HepG2 (cell line): ENCODE results near the gene TMEM100. TPM values are rescaled to one million over a fixed set of nuclear protein-coding genes. Genes with fewer than 3 reads are reported as not detected.

Source experiments
- ATAC-seq: fragments of 200-7000 bp; cut with Tn5 transposase; 3 replicates; pipeline ENCODE4 v1.9.1; 2020; ENCODE audit warnings: mild to moderate bottlenecking, moderate library complexity
- BruUV-seq: library from RNA; stranded (reverse); fragments of 400-500 nt; replicated peaks from 2 replicates; lab custom pipeline; 2021; lab: Mats Ljungman, UMichigan
- CTCF ChIA-PET: fragments of 300-600 bp; formaldehyde crosslinking; extraction: SDS; loops from one replicate; lab custom pipeline; 2021; ENCODE audit warnings: low total read pairs, inconsistent platforms, low intra/inter-chr PET ratio; lab: Yijun Ruan, JAX
- POLR2A ChIA-PET: fragments of 350-600 bp; sonication (Branson Sonifier 250); formaldehyde crosslinking; loops from one replicate; lab custom pipeline; 2020; ENCODE audit warnings: antibody characterized with exemption, inconsistent platforms; lab: Yijun Ruan, JAX
- DNase-seq: peaks from one replicate; pipeline ENCODE4 v3.0.0-alpha.2; 2015; ENCODE audit warnings: low spot score
- FAIRE-seq: peaks from 3 replicates; lab custom pipeline; 2011; peaks lifted over from hg19 to GRCh38; lab: Jason Lieb, UNC
- H2AFZ ChIP-seq: one replicate; pipeline ENCODE4 v1.6.1; 2011; ENCODE audit warnings: low read length, inconsistent platforms
- H3K27ac ChIP-seq: fragments of 300-600 bp; 3 replicates; pipeline ENCODE4 v1.8.0; 2011; ENCODE audit warnings: mixed run types, mild to moderate bottlenecking, mixed read lengths, low read length, inconsistent platforms; ENCODE audit not compliant: insufficient read depth; ENCODE audit errors: extremely low read length
- H3K27me3 ChIP-seq, 2 experiments: fragments of 200-600 bp in 1 of 2; 2 replicates in 1 of 2; 3 replicates in 1 of 2; pipeline versions ENCODE4 v1.6.0 to v1.8.0; 2011; ENCODE audit warnings: low read length in 2 of 2, mild to moderate bottlenecking in 2 of 2, moderate library complexity in 2 of 2, inconsistent platforms in 1 of 2; ENCODE audit not compliant: insufficient read depth in 2 of 2, control insufficient read depth in 1 of 2
- H3K36me3 ChIP-seq, 2 experiments: fragments of 200-600 bp in 1 of 2; replicated peaks in 1 of 2; 2 replicates in 1 of 2; 3 replicates in 1 of 2; pipeline versions ENCODE4 v1.5.1 to v1.8.0; 2011; ENCODE audit warnings: low read length in 2 of 2, inconsistent platforms in 1 of 2; ENCODE audit not compliant: insufficient read depth in 2 of 2, control insufficient read depth in 1 of 2
- H3K4me1 ChIP-seq: 2 replicates; pipeline ENCODE4 v1.5.1; 2012; ENCODE audit warnings: low read length, inconsistent platforms; ENCODE audit not compliant: insufficient read depth
- H3K4me2 ChIP-seq: 2 replicates; pipeline ENCODE4 v1.6.0; 2011; ENCODE audit warnings: low read depth, low read length, inconsistent platforms
- H3K4me3 ChIP-seq, 3 experiments: fragments of 200-600 bp in 1 of 3; sonication (generic), shearing (Covaris generic) in 1 of 3; replicated peaks in 1 of 3; 2 replicates each; pipeline ENCODE4 v1.5.1; 2011 to 2016; ENCODE audit warnings: low read length in 3 of 3, inconsistent platforms in 2 of 3, low read depth in 2 of 3, mild to moderate bottlenecking in 2 of 3, control low read depth in 1 of 3, mixed read lengths in 1 of 3; ENCODE audit not compliant: insufficient read depth in 1 of 3
- H3K79me2 ChIP-seq: one replicate; pipeline ENCODE4 v1.6.1; 2011; ENCODE audit warnings: low read length, inconsistent platforms; ENCODE audit not compliant: insufficient read depth
- H3K9ac ChIP-seq: 2 replicates; pipeline ENCODE4 v1.6.0; 2011; ENCODE audit warnings: mild to moderate bottlenecking, low read depth, low read length, inconsistent platforms; ENCODE audit not compliant: insufficient read depth
- H3K9me3 ChIP-seq: 2 replicates; pipeline ENCODE4 v1.5.1; 2012; ENCODE audit warnings: mild to moderate bottlenecking, low read length
- H4K20me1 ChIP-seq: 2 replicates; pipeline ENCODE4 v1.6.0; 2011; ENCODE audit warnings: inconsistent platforms, mild to moderate bottlenecking, low read length, moderate library complexity; ENCODE audit not compliant: insufficient read depth
- FOXO1 ChIP-seq: sonication (generic); formaldehyde crosslinking; IDR thresholded peaks from 2 replicates; pipeline ENCODE4 v1.4.0; 2020; ENCODE audit warnings: missing genetic modification reagents
- HHEX ChIP-seq: IDR thresholded peaks from 2 replicates; pipeline ENCODE4 v1.6.1; 2016; ENCODE audit warnings: control low read depth
- MATR3 ChIP-seq: sonication (generic); formaldehyde crosslinking; IDR thresholded peaks from 2 replicates; pipeline ENCODE4 v1.4.0; 2020; ENCODE audit warnings: missing genetic modification reagents
- NR2C2 ChIP-seq: sonication (generic); formaldehyde crosslinking; IDR thresholded peaks from 2 replicates; pipeline ENCODE4 v1.4.0; 2020; ENCODE audit warnings: missing genetic modification reagents, mild to moderate bottlenecking, moderate library complexity, borderline replicate concordance
- PAF1 ChIP-seq: IDR thresholded peaks from 2 replicates; pipeline ENCODE4 v1.6.1; 2016; ENCODE audit warnings: missing genetic modification reagents, missing compliant biosample characterization
- REST ChIP-seq, 2 experiments: IDR thresholded peaks; 2 replicates each; pipeline ENCODE4 v1.6.1; 2011 to 2012; ENCODE audit warnings: low read length in 2 of 2, borderline replicate concordance in 1 of 2, low read depth in 1 of 2, mild to moderate bottlenecking in 1 of 2, moderate library complexity in 1 of 2
- SRF ChIP-seq: IDR thresholded peaks from 2 replicates; pipeline ENCODE4 v1.6.1; 2011; ENCODE audit warnings: mild to moderate bottlenecking, low read depth, low read length, moderate library complexity
- XRCC5 ChIP-seq: fragments of 200-400 bp; formaldehyde crosslinking; optimal IDR thresholded peaks from 2 replicates; pipeline ENCODE3; 2017; ENCODE audit warnings: mild to moderate bottlenecking, low read length
- ZBTB2 ChIP-seq: sonication (generic); formaldehyde crosslinking; IDR thresholded peaks from 2 replicates; pipeline ENCODE4 v1.8.0; 2022; ENCODE audit warnings: low read depth, missing genetic modification reagents
- ZHX1 ChIP-seq: sonication (generic); formaldehyde crosslinking; IDR thresholded peaks from 2 replicates; pipeline ENCODE4 v1.8.1; 2022; ENCODE audit warnings: low read depth, mild to moderate bottlenecking, missing genetic modification reagents
- ZNF224 ChIP-seq: sonication (generic); formaldehyde crosslinking; IDR thresholded peaks from 2 replicates; pipeline ENCODE4 v1.5.0; 2020; ENCODE audit warnings: mild to moderate bottlenecking, missing genetic modification reagents
- ZNF253 ChIP-seq: sonication (generic); formaldehyde crosslinking; IDR thresholded peaks from 2 replicates; pipeline ENCODE4 v1.8.0; 2022; ENCODE audit warnings: mild to moderate bottlenecking, missing genetic modification reagents, borderline replicate concordance
- ZNF639 ChIP-seq: conservative IDR thresholded peaks from 2 replicates; pipeline ENCODE4 v1.6.1; 2018; ENCODE audit warnings: missing genetic modification reagents
- ZNF761 ChIP-seq: sonication (generic); formaldehyde crosslinking; conservative IDR thresholded peaks from 2 replicates; pipeline ENCODE4 v1.4.0; 2020; ENCODE audit warnings: mild to moderate bottlenecking, missing genetic modification reagents
- ZNF816 ChIP-seq: sonication (generic); formaldehyde crosslinking; IDR thresholded peaks from 2 replicates; pipeline ENCODE4 v1.8.0; 2022; ENCODE audit warnings: missing genetic modification reagents, mild to moderate bottlenecking, borderline replicate concordance
- WGBS: methylation state at CpG from one replicate; pipeline ENCODE4 v1.1.6; 2017; ENCODE audit warnings: low lambda C conversion rate; 5-methylcytosine and 5-hydroxymethylcytosine counted together
- in situ Hi-C: cut with HindIII; loops from 2 replicates; pipeline ENCODE4 v1.10.0; 2017; ENCODE audit warnings: low pct_unique_long_range_greater_than_20kb; ENCODE audit not compliant: extremely low pct_ligation_motif_present
- intact Hi-C: fragments of 100-400 bp; cut with micrococcal nuclease; formaldehyde crosslinking; loops from one replicate; pipeline ENCODE4 v1.10.0; 2022; ENCODE audit not compliant: unreplicated experiment
- polyA plus RNA-seq, 8 experiments: library from polyadenylated mRNA; depleted of rRNA in 3 of 8; stranded (reverse) in 7 of 8; unstranded in 1 of 8; fragments of >200 nt; fragmentation: Illumina TruSeq in 4 of 8; extraction: Trizol in 4 of 8; gene quantifications; 2 replicates each; pipeline versions ENCODE4 v1.2.1 to v1.2.3, GENCODE V29; 2011 to 2016; ENCODE audit warnings: low read depth in 4 of 8, missing spikeins in 1 of 8, mixed read lengths in 1 of 8; ENCODE audit not compliant: insufficient read depth in 1 of 8
- total RNA-seq, 5 experiments: library from RNA; depleted of rRNA; stranded (reverse); fragments of >200 nt; fragmentation: Illumina TruSeq; extraction: Trizol; gene quantifications; 2 replicates each; pipeline ENCODE4 v1.2.3, GENCODE V29; 2016; ENCODE audit warnings: low read depth in 1 of 5

TMEM100 gene
- total and polyA plus RNA-seq, 2 of the 13 experiments (the other 11 are each of a cell fraction or from before 2014, with no cell fraction given) = not detected

GRCh38 chr17:55709440-55709839 lies 13.2 kb downstream of the TMEM100 start:
- H2AFZ ChIP-seq = no peak overlapping the region
- no peak overlapping the region for H3K4me3 ChIP-seq
- BruUV-seq = no TSS peak
- no peaks in the 10 kb centered on the region for H4K20me1 ChIP-seq
- no peak overlapping the region for H3K4me2 ChIP-seq
- H3K36me3 ChIP-seq = no peaks in the 10 kb centered on the region
- no peak overlapping the region for H3K27ac ChIP-seq
- in situ Hi-C loops (no loop called here), intact Hi-C loops (no loop called here)
- POLR2A ChIA-PET = no interaction called here
- 3% methylated on average over 7 of the region's 7 CpGs for WGBS
- no peaks in the 10 kb centered on the region for H3K79me2 ChIP-seq
- H3K9ac ChIP-seq = no peak overlapping the region
- no peaks in the 10 kb centered on the region for H3K9me3 ChIP-seq
- H3K27me3 ChIP-seq = peaks cover 0 to 2% of the 10 kb centered on the region in 2 experiments; a peak in 2 of 5 replicates
- CTCF ChIA-PET = no interaction called here
- ATAC-seq (no peak), DNase-seq (no peak), FAIRE-seq (no peak)
- TF ChIP-seq ZNF816 (CRISPR knock-in tag) = no peak
- TF ChIP-seq REST (IDR thresholded peaks at IDR 0.05; ENCODE audit: borderline replicate concordance in 1 of 2, low read depth in 1 of 2, low read length in 2 of 2) = no peak
- no peak for TF ChIP-seq SRF
- no peak for TF ChIP-seq MATR3
- TF ChIP-seq FOXO1 (CRISPR knock-in tag) = no peak
- TF ChIP-seq NR2C2 (CRISPR knock-in tag) = no peak
- no peak for TF ChIP-seq ZHX1 (CRISPR knock-in tag)
- TF ChIP-seq ZNF224 (CRISPR knock-in tag) = no peak
- no peak for TF ChIP-seq ZBTB2 (CRISPR knock-in tag)
- TF ChIP-seq HHEX (CRISPR knock-in tag) = no peak
- no peak for TF ChIP-seq ZNF639 (CRISPR knock-in tag)
- no peak for TF ChIP-seq XRCC5
- no peak for TF ChIP-seq PAF1 (CRISPR knock-in tag)
- no peak for TF ChIP-seq ZNF253
- no peak for TF ChIP-seq ZNF761 (CRISPR knock-in tag)
- no peaks in the 10 kb centered on the region; the same call in 1 of the 2 replicates for H3K4me1 ChIP-seq
